NCI-H748 treated with DMSO at 0.1 percent for 48 hours (cell line): ENCODE data around the gene KDM4F.
A peak's percentile ranks its signal among the peaks of the same experiment; 100 is the strongest.

Experiments used
- DNase-seq: peaks from one replicate; lab custom pipeline; 2025; lab: John Stamatoyannopoulos, UW

The KDM4F gene

GRCh38 chr11:95065336-95065735 lies 16.1 kb downstream of the KDM4F start:
- no peak for DNase-seq

- peak; percentile 28 for DNase-seq
These were observed 17.5 kb downstream of the KDM4F start, which contains the start of gene SRSF8 for GRCh38 chr11:95066716-95067038. Gene SRSF8, plus strand, starts transcription at chr11:95066919. Its CDS starts 308 bp downstream, at chr11:95067227.

- no peak for DNase-seq
These were observed 18.0 kb downstream of the KDM4F start for GRCh38 chr11:95067039-95067840.

DNA sequence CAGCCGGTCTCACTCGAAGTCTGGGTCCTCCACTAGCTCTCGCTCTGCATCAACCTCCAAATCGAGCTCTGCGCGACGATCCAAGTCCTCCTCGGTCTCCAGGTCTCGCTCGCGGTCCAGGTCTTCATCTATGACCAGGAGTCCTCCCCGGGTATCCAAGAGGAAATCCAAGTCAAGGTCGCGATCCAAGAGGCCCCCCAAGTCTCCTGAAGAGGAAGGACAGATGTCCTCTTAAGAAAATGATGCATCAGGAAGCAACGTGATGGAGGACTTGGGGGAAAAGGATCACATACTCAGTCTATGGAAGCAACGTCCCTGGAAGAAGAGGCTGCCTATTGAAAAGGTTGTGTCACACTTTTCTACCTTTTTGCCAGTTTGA lies 18.6 kb downstream of the KDM4F start:
- peak; percentile 39 for DNase-seq

DNA sequence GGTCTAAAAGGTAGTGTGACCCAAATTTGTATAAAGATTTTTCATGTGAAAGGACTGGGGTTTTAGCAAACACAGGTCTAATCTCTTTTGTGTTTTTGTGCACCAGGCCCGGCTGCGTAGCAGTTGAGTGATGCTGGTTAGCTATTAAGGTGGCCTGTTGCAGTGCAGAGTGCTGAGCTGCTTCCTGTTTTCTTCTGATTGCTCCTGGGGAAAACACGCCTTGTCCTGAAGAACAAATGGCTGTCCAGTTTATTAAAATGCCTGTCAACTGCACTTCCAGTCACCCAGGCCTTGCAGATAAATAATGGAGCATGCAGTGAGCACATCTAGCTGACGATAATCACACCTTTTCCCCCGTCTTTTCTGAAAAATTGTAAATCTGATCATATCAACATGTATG lies 19.3 kb downstream of the KDM4F start:
- DNase-seq = peak; percentile 31

GRCh38 chr11:95070471-95070870 lies 21.2 kb downstream of the KDM4F start:
- no peak for DNase-seq

DNA sequence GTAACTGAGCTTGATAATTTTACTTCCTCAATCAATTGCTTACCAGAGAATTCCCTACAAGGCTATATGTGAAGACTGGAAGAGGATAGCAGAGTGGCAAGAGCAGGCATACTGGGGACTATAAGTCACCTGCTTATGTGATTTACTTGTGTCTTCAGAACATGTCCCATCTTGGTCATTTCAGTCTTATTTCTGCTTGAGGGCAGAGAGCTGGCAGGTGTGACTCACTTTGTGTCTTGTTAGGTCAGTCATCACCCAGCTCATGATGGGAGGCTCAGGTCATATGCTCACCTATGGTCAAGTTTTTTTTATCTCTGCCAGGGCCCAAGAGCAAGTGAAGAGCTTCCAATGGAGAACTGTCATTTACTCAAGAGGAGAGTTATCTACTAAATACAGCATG lies 23.7 kb downstream of the KDM4F start:
- no peak for DNase-seq

DNA sequence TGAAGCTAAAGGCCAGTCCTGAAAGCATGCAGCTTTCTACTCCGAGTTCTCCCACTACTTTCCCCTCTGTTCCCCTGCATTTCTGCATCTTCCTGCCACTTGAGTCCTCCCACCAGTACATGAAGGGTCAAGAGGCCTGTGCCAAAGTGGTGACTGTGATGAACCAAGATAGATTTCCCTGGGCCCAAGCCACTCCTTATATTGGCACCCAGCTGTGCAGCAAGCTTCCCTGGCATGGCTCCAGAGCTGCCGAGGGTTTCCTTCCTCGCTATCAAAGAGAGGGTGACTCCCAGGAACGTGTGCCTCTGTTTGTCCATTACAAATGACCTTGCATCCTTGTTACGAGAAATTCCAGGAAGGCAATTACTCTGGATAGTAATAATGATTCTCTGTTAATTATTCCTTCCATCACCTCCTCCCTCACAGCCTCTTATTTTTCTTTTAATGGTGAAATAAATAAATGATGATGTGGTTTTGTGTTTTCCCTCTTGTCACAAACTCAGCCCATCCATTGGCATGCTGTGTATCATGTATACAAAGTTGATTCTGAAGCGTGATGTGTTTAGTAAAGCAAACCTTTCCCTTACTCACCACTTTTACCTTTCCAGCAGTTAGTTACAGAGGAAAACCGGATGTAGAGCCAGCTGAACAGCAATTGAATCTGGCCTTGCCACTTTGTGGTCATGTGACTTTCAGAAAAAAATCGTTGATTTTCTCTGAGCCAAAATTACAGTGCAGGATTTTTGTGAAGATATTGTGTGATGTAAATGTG lies 25.8 kb downstream of the KDM4F start:
- no peak for DNase-seq

GRCh38 chr11:95076416-95076815 lies 27.2 kb downstream of the KDM4F start:
- no peak for DNase-seq

DNA sequence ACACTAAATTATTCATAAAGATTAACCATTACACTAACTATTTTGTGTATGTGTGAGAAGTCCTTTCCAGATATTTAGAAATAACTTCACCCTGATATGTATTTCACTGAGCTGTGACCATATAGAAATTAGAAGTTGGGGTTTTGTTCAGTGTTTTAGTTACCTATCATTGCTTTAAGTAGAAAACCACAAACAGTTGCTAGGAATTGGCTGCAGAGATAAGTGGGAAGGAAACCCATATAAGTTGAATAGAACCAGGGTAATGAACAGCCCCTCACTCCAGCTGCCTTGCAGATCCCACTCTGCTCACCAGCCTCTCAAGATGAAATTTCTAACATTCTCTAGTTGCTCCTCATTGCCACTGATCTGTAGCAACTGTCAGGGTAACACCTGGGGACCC lies 27.8 kb downstream of the KDM4F start:
- DNase-seq = no peak

DNA sequence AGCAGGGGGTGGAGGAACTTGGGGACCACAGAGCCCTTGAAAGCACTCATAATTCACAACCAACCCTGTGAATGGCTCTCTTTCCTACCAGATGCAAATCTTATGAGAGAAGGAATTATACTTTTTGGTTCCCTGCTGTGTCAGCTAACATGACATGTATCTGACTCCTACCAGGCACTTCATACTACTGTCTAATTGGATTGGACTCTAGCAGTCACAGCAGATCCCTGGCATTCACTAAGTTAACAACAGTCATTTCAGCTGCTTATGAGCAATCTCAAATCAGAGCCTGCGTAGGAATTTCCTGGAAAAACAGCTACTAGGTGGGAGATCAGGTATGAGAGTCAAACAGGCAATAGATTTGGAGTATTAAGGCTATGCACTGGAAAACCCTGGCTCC lies 29.3 kb downstream of the KDM4F start:
- no peak for DNase-seq

DNA sequence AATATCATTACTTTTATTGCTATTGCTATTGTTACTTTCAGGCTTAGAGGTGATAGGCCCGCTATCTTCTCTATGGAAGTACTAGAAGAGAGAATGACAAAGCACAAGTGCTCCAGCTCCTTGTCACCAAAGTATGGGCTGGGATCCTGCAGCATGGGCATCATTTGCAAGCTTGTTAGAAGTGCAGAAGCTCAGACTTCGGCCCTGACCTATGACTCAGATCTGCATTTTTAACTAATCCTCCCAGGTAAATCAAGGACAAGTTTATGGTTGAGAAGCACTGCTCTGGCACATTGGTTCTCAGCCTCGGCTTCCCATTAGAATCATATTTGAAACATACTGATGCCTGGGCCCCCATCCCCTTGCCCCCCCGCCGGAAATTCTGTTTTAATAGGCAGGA lies 31.8 kb downstream of the KDM4F start:
- no peak for DNase-seq

- no peak for DNase-seq
These were observed 32.2 kb downstream of the KDM4F start for GRCh38 chr11:95081412-95081811.

- no peak for DNase-seq
These were observed 33.4 kb downstream of the KDM4F start for GRCh38 chr11:95082576-95083001.

GRCh38 chr11:95084509-95084908 lies 35.3 kb downstream of the KDM4F start:
- DNase-seq = no peak

- DNase-seq = no peak
These were observed 36.0 kb downstream of the KDM4F start for GRCh38 chr11:95085117-95085816.

GRCh38 chr11:95086151-95086550 lies 36.9 kb downstream of the KDM4F start:
- DNase-seq = no peak

GRCh38 chr11:95086836-95087570 lies 37.8 kb downstream of the KDM4F start:
- no peak for DNase-seq

DNA sequence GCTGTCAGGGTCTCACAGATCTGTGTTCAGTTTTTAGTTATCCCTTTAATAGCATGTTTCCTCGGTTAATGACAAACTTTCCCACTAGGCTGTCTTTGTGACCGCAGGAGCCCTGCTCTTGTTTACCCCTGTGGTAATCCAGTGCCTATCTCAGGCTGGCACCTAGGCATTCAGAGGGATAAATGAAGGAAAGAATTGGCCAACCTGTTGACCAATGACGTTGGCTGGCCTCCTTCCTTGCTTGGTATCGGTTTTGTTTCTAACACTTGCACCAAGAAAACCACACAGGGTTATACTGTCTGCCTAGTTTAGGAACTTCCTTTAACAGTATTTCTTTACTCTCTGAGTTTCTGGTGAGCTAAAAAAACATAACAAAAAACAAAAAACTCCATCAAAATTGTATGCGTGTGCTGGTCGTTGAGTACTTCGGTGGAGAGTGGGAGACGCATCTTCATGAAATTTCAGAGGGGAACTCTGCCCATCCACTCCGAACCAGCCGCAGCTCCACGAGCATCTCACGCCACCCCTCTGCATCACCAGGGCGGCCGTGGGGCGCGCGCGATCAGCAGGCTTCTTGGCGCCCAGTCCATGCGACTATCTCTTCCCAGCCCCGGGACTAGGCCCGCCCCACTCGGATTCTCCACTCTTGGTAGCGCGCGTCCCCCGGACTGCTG lies 39.9 kb downstream of the KDM4F start:
- no peak for DNase-seq

DNA sequence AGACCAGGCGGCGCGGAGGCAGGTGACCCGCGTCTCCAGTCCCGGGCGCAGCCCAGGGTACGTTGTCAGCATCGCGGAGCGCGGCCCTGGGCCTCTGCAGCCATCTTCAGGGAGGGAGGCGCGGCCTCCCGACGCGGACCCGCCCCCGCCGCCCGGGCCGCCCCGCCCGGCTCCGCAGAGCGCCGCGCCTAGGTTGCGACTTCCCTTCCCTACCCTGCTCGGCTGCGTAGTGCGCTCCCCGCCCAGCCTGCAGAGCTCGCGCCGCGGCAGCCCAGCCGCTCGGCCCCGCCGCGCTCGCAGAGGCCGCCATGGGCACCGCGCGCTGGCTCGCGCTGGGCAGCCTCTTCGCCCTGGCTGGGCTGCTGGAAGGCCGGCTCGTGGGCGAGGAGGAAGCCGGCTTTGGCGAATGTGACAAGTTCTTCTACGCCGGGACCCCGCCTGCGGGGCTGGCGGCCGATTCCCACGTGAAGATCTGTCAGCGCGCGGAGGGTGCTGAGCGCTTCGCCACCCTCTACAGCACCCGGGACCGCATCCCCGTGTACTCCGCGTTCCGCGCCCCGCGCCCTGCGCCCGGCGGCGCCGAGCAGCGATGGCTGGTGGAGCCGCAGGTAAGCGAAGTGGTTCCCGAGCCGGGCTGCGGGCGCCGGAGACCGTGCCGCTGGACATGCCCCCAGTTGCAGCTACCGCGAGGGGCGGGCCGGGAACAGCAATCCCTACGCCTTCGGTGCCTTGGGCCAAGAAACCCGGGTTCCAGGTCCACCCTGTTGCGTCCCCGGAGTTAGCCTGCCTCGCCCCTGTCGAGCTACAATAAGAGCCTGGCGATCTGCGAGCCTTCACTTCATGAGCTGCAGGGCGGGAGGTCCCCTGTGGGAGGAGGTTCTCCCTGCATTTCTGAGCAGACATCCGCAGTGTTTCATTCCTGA lies 40.7 kb downstream of the KDM4F start, which contains the start of gene ENDOD1:
Gene ENDOD1 (plus strand): TSS at position 227 of the 923 bp plus-strand sequence. CDS start 82 bp downstream, at position 309.
- peak; percentile 21 for DNase-seq
